8988T (cell line): Measurements from ENCODE around the gene ZNRF2.
"Not testable (repeated sequence)": the region's sequence is repeated elsewhere in the genome, so short reads cannot be mapped to it uniquely, and the experiment has no call there.

Experiments used
- DNase-seq: peaks from one replicate; pipeline ENCODE4 v3.0.0; 2011

Gene ZNRF2

DNA sequence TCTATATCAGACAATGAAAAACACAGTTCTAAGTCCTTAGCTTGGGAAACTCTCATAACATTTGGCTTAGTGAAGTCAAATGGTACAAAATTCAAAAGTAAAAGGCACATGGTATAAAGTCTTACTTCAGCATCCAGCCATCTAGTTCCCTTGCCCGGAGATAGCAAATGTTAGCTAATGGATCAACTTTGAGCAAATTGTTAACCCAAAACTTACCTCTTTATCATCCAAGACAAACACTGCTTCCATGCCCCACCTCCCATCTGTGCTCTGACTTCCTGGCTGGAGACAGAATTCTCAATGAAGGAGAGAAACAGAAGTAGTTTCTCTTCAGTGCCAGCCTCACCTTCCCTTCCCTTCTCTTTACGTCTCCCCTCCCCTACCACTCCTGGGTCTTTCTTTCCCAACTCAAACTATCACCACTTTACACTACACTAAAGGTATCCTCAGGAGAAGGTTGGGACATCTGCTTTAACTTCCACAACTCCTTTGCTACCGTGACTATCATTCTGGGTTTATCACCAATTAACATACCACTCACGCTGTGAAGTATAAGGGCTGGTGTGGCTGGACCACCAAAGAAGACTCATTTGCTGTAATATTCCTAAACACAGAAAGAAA lies 21.2 kb upstream of the ZNRF2 start:
- DNase-seq, result no peak

DNA sequence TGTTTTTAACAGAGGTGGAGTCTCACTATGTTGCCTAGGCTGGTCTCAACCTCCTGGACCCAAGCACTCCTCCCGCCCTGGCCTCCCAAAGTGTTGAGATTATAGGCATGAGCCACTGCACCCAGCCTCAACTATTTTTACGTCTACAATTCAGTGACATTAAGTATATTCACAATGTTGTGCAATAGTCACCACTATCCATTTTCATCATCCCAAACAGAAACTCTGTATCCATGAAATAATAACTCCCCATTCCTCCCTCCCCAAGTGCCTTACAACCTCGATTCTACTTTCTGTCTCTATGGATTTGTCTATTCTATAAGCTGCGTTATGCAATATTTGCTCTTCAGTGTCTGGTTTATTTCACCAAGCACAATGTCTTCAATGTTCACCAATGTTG lies 20.3 kb upstream of the ZNRF2 start:
- DNase-seq, result no peak

DNA sequence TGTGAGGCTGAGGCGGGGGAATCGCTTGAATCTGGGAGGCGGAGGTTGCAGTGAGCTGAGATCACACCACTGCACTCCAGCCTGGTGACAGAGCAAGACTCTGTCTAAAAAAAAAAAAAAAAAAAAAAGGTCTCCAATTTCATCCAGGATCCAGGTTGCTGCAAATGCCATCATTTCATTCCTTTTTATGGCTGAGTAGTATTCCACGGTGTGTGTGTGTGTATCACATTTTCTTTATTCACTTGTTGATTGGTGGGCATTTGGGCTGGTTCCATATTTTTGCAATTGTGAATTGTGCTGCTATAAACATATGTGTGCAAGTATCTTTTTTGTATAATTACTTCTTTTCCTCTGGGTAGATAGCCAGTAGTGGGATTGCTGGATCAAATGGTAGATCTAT lies 19.2 kb upstream of the ZNRF2 start:
- DNase-seq, result not testable (repeated sequence)

- no peak for DNase-seq
These were observed 17.7 kb upstream of the ZNRF2 start for GRCh38 chr7:30266686-30267085.

GRCh38 chr7:30268586-30268985 lies 15.8 kb upstream of the ZNRF2 start:
- no peak for DNase-seq

- no peak for DNase-seq
These were observed 14.9 kb upstream of the ZNRF2 start for GRCh38 chr7:30269490-30269889.

- DNase-seq, result no peak
These were observed 13.5 kb upstream of the ZNRF2 start for GRCh38 chr7:30270921-30271320.

DNA sequence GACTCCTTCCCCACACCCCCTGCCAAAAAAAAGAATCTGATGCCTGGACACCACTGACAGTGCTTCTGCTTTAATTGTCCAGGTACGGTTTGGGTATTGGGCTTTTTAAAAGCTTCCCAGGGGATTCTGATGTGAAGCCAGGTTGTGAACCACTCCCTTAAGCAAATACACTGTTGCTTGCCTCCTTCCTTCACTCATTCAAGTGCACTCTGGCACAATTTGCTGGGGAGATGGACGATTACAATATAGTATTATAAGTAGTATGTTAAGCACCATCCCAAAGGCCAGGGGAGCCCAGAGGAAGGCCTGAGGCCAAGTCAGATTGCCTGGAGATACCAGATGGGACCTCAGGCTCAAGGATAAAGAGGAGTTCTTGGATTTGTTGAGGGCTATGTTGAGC lies 12.3 kb upstream of the ZNRF2 start:
- DNase-seq, result no peak

GRCh38 chr7:30273552-30273951 lies 10.8 kb upstream of the ZNRF2 start:
- DNase-seq, result no peak

DNA sequence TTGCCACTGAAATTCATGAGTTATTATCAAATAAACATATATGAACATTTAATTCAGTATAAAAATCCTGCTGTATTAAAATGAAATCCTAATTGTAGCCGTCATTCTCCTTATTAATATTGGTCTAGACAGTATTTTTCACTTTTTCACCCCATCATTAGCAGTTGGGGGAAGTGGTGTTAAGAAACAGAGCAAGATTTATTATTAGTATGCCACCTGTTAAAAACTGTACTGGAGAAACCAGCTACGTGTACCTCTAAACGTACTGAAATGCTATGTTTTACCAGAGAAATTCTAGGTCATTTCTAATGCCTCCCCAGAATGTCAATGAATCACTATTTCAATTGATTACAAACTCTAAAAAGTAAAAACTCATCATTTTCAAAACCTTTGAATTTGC lies 9.8 kb upstream of the ZNRF2 start:
- DNase-seq, result no peak

DNA sequence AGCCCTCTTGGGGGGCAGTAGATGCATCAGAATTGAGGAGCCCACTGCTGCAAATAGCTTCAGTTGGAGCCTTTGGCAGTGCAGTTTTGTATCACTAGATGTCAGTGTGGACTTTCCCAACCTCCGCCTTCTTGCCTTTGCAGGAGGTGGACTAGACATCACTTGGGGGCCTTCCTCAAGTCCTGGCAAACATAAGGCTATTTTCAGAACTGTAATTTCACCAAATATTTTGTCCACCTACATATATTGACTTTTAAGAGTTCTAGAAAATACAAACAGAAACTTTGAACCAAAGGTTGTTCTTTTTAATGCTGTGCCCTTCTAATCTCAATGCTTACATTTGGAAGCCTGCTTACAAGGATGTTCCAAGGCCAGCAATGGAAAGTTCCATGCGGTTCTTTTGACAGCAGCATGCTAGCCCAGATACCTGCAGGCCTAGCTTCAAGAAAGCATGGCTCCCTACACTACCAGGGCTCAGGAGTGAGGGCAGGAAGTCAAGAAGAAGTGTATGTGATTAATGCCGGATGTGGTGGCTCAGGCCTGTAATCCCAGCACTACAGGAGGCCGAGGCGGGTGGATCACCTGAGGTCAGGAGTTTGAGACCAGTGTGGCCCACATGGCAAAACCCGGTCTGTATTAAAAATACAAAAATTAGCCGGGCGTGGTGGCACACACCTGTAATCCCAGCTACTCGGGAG lies 8.0 kb upstream of the ZNRF2 start:
- DNase-seq, result no peak

DNA sequence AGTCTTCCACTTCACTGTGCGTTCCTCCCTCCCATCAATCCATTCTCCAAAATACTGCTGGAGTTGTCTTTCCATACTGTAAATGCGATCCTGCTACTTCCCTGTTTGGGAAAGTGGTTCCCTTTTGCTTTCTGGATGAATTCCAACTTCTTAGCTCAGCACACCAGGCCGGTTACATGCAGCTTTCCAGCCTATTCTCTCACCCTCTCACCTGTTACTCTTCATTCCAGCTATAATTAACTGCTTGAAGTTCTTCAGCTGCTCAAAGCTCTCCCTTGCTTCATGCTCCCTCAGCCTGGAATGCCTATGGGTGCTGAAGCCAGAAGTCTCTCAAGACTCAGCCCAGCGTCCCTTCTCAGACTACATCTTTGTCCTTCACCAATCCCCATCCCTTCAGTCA lies 6.0 kb upstream of the ZNRF2 start:
- no peak for DNase-seq

DNA sequence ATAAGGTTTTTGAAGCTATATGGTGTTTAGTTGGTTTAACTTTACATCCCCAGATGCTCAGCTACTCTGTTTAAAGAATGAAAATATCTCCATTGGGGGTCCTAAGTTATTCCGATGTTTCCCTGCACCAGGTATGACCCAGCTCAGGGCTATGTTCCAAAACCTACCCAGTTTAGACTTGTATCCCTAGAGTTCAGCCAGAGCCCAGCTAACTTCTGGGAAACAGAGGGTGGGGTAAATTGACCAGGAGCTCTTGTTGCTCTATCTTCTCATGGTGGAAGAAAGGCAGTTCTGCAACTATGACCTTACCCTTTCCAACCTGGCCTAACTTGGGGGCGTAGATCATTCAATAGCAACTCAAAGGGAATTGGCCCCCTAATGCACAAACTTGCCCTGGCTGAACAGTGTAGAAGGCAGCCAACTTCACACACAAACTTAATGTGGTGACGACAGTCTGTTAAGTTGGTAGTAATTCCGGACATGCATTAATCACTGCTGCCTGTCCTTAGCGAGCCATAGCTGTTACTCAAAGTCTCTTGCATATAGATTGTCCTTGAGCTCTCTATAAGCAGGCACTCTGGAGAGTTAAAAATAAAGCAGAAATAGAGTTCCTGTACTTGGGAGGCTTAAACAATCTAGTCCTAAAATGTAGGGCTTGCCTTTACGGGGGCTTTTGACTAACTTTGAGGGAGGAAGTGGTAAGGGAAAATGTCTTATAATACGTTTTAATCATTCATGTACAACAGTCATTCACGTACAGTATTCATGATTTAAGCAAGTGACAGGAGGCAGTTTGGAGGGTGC lies 5.3 kb upstream of the ZNRF2 start:
- DNase-seq, result no peak

GRCh38 chr7:30279653-30279904 lies 4.8 kb upstream of the ZNRF2 start:
- DNase-seq, result no peak

DNA sequence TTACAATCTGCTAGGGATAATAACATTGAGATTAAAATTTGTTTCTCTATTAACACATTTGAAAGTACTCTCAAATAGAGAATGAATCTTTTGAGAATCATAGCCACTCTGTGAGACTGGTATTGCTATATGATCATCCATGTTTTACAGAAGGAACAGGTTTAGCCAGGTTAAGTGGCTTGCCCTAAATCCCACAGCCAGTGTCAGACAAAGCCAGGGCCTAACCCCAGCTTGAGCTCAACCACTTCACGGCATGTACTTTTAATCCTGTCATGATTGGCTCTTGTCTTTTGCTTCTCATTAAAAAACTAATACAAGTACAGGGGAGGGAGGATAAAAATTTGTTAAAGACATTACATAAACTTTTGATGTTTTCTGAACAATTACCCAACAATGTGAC lies 3.8 kb upstream of the ZNRF2 start:
- DNase-seq, result no peak

GRCh38 chr7:30281263-30281662 lies 3.1 kb upstream of the ZNRF2 start:
- DNase-seq, result no peak

- no peak for DNase-seq
These were observed 2.6 kb upstream of the ZNRF2 start for GRCh38 chr7:30281791-30282190.

- no peak for DNase-seq
These were observed 1.7 kb upstream of the ZNRF2 start for GRCh38 chr7:30282735-30283134.

DNA sequence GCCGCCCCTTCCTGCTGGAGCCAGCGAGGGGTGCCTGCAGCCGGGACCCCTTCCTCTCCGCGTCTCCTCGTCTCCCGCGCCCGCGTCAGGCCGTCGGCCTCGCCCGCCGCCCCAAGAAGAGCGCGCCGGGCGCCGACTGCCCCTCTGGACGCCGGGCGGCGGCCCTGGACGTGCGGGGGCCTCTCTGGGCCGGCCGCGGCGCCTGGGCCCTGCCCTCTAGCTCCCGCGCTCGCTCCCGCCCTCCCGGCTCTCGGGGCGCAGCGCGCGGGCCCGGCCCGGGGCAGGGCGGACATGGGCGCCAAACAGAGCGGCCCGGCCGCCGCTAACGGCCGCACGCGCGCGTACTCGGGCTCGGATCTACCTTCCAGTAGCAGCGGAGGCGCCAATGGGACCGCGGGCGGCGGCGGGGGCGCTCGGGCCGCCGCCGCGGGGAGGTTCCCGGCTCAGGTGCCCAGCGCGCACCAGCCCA lies 704 bp downstream of the ZNRF2 start:
- DNase-seq, result no peak

GRCh38 chr7:30285536-30286284 lies 1.3 kb downstream of the ZNRF2 start:
- DNase-seq, result no peak

DNA sequence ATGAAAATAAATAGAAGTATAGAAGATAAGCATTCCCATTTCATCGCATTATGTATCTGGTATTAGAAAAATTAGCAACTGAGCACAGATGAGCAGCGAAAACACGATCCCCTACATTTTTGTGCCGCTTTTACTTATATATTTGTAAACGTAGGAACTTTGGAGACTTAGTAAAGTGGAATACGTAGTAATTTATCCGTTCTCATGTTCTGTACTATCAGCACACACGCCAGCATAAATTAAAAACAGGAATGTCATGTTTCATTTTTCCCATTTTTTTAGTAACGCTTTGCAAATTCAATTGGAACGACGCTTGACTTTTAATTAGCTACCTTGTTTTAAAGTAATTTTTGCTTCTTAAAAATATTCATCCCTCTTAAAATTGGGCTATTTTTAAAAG lies 2.4 kb downstream of the ZNRF2 start:
- no peak for DNase-seq

GRCh38 chr7:30287625-30288024 lies 3.2 kb downstream of the ZNRF2 start:
- not testable (repeated sequence) for DNase-seq

- not testable (repeated sequence) for DNase-seq
These were observed 5.2 kb downstream of the ZNRF2 start for GRCh38 chr7:30289634-30290033.

- DNase-seq, result not testable (repeated sequence)
These were observed 5.9 kb downstream of the ZNRF2 start for GRCh38 chr7:30290317-30290716.
